Activated CD4-positive, alpha-beta T cell treated with anti-CD3 and anti-CD28 coated beads, Interleukin-10, Interleukin-2, amounts not matched to agents 100 ng/mL and 50 ng/mL, durations not matched to agents 16 hours and 8 hours (primary cell): Measurements from ENCODE around the gene CADPS2.
"Not testable (repeated sequence)": the region's sequence is repeated elsewhere in the genome, so short reads cannot be mapped to it uniquely, and the experiment has no call there.

Experiments
- DNase-seq: peaks from one replicate; pipeline ENCODE4 v3.0.0-alpha.2; 2020

Gene CADPS2

DNA sequence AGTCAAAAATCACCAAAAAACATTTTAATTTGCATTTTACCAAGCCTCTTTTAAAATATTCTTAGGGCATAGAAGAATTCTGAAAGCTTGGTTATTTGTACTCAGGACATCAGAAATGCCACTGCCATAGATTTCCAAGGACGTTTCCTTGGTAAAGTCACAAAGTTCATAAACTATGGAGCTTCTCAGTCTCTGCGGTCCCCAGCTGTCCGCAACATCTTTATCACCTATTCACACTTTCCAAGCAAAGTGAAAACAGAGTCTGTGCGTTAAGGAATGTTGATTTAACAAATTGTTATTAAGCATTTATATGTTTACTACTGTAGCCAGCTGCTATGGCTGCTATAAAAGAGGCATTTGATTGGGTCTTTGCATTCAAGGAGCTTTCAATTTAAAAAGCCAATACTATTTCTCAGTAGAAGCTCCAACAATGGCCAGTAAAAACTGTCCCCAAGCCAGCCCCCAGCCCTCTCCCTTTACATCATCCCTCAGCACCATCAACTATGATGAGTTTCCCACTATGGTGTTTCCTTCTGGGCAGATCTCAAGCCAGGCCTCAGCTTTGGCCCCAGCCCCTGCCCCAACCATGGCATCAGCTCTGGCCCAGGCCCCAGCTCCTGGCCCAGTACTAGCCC, 36.8 kb downstream of the CADPS2 start:
- no peak for DNase-seq

DNA sequence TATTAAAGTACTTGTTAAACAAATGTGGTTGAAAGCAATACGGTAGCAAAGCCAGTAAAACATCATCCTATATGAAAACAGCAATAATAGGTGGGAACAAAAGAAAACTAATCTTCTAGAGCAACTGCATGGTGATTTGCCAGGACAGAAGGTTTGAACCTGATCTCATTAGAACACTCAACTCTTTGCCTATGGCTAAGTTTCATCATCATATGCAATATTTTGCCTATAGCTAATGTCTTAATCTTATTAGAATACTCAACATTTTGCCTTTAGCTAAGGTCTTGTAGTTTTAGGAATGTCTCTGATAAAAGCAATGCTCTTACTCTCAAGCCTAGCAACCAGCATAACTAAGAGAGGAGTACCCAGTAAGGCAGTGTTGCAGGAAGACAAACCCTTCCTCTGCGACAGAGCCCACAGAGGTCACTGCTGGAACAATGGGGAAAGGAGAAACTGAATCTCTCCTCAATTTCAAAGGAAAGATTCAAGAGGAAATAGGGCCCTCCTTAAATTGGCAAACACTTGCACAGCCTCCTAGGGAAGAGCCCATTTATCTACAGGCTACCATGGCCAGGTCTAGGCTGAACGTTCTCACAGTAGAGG, 38.3 kb downstream of the CADPS2 start:
- DNase-seq: no peak

DNA sequence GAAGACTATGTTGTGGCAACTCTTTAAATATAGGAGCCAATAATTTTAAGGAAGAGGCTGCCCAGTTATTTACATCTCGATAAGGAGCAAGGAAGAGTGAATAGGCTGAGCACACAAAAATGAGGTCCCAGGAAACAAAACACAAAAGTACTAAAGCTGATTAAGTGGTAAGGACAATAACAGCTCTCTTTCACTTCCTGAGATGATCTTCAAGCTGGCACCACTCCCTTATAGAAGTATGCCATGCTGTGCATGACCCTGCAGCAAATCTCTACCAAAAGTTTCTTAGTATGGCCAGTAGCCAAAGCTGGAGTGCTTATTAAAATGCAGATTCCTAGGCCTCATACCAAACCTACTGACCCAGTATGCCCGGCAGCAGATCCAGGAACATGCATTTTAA, 39.7 kb downstream of the CADPS2 start:
- no peak for DNase-seq

DNA sequence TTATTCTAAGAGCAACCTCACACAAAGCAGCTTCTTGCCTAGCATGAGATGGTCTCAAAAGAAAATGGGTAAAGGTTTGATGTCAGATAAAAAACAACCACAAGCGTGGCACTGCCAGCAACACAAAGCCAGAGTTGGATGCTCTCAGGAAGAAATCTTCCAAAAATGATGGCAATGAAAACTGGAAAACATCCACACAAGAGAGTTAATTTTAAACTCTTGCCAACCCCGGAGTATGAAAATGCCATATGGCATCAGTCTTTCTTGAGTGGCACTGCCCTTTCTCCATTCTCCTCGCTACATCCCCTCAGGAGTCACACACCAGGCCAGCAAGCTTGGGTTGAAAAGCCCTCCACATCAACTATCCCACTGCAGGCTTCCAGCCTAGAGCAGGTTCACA, 41.0 kb downstream of the CADPS2 start:
- no peak for DNase-seq

DNA sequence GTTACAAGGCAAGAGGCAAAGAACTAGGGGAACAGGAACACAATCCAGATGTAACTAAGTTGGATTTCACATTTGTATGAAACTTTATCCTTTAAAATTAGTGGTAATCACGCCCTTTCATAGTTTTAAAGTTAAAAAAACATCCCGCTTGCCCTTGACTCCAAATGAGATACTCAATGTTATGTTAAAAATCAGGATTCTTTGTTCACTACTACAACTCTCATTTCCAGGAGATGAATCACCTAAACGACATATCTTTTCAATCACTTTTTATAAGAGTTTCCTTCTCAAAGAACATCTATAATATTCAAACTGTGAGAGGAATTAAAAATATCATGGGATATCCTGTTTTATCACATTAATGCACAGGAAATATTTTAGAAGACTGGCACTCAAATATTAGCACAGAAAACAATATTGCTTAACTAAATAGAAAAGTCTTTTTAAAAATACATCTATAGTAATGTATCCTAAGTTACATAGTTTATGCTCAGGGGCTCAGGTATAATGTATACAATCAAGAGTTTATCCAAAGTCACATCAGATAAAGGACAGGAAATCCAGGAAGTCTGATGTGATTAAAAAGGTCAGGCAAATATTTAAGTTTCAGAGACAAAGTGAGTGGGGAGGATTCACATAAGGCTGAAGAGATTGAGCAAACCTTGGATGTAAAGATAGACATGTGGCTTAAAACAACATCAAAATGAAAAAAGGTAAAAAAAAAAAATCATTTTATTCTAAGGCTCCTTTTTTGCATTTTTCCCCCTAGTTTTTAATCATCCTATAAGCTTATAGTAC, 41.9 kb downstream of the CADPS2 start:
- DNase-seq: no peak

DNA sequence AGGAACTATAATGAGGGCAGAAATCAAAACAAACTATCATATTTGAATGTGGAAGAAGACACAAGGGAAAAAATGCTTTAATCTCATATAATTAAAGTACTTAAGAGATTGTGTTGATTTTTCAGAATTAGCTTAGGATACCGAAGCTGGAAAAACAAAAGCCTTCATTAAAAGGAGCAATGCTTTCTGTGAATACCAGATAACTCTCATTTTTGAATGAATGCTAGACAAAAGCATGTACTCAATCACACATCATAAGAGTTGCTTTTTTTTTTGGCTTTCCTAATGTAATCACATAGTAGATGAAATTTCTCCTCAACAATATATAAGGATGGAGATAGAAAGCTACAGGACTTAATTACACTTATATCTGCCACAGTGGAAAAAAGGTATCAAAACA, 43.3 kb downstream of the CADPS2 start:
- DNase-seq: no peak

DNA sequence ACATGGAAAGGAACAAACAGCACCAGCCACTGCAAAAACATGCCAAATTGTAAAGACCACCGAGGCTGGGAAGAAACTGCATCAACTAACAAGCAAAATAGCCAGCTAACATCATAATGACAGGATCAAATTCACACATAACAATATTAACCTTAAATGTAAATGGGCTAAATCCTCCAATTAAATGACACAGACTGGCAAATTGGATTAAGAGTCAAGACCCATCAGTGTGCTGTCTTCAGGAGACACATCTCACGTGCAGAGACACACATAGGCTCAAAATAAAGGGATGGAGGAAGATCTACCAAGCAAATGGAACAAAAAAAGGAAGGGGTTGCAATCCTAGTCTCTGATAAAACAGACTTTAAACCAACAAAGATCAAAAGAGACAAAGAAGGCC, 50.0 kb downstream of the CADPS2 start:
- not testable (repeated sequence) for DNase-seq

DNA sequence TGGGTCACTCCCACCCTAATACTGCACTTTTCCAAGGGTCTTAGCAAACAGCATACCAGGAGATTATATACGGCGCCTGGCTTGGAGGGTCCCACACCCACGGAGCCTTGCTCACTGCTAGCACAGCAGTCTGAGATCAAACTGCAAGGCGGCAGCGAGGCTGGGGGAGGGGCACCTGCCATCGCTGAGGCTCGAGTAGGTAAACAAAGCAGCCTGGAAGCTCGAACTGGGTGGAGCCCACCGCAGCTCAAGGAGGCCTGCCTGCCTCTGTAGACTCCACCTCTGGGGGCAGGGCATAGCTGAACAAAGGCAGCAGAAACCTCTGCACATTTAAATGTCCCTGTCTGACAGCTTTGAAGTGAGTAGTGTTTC, 51.7 kb downstream of the CADPS2 start:
- not testable (repeated sequence) for DNase-seq

DNA sequence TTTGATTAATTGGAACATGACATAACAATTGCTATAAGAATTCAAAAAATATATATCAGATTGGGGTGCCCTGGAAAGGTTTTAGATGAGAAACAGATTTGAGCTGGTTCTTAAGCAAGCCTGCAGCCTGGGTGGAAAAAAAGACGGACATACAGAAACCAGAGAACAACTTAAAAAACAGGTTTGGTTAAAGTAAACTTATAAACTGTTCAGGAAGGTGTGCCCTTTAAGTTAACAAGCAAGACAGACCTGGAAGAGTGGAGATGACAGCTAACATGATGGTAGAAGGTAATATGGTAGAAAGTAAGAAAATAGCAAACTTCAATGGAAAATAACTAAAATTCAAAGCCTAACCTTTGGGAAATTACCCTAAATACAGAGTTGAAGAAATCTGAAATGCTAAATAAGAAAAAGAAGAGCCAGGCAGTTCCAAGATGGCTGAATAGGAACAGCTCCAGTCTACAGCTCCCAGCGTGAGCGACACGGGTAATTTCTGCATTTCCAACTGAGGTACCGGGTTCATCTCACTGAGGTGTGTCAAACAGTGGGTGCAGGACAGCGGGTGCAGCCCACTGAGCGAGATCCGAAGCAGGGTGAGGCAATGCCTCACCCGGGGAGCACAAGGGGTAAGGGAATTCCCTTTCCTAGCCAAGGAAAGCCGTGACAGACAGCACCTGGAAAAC, 52.2 kb downstream of the CADPS2 start:
- no peak for DNase-seq

DNA sequence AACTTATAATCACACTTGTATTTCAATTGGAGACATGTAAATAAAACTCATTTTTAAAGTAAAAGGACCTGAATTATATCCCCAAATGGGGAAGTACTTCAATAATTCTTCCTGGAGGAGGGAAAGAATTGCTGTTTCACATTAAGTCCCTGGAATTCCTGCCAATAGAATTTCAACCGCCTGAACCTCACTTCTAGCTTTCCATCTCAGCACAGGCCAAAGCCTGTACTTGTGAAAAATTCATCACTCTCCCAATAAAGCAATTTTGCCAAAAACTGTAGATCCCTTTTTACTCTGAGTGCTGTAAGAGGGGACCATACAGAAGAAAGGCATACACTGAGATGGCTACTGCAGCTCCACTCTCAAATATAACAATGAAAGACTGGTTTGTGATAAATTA, 54.8 kb downstream of the CADPS2 start:
- no peak for DNase-seq

DNA sequence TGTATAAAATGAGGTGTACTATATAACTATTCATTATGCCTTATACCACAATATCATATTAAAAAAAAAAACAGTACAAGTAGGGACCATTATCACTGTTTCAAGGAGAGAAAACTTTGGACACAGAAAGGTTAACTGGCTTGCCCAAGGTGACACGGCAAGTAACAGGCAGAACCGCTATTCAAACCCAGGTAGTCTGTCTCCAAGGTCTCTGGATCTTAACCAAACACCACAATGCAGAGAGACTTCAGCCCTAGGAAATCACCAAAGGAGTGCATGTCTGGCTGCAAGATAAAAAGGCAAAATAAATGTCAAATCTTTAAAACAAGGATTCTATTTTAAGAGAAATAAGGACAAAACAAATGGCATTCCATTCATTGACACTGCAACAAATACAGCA, 56.3 kb downstream of the CADPS2 start:
- no peak for DNase-seq

DNA sequence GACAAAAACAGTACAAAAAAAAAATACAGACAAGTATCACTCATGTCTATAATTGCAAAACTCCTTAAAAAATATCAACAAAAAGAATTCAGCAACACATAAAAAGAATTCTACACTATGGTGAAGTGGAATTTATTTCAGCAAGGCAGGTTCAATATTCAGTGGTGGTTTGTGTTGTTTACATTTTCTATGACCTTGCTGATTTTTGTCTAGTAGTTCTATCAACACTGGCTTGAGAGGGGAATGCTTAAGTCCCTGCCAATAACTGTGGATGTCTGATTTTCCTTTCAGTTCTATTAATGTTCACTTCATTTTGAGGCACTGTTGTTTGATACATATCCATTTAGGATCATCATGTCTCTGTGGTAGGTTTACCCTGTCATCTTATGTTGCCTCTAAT, 58.5 kb downstream of the CADPS2 start:
- no peak for DNase-seq

DNA sequence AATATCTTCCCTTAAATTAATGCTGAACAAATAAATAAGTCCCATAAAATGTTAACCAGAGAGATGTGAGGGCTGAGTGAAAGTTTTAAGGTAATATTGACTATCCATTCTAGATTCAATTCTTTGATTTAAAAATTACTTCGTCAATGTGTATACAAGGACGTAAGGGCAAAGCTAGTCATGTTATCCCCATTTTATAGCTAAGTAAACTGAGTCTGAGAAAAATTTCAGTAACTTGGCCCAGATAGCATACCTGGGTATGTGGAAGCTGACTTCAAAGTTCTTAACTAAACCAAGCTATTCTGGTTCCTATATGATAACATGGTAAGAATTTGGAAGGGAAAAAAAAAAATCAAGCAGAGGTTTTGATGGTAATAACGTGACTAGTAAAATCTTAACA, 72.4 kb downstream of the CADPS2 start:
- no peak for DNase-seq

DNA sequence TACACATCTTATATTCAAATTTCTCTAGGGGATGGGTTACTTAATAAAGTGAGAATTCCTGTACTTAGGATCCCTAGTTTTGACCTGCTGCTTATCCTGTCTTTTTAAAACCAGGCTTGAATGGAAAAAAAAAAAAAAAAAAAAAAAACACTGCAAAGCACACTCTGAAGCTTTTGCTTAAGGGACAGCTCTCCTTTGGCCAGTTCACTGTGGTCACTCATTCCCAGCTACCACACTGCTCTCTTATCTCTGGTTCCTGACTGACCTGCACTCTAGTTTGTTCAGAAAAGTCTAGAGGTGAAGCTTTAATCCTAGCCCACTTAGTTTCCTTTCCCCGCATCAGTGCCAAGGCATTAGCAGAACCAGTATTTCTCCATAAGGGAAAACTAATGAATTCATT, 82.4 kb downstream of the CADPS2 start:
- no peak for DNase-seq

DNA sequence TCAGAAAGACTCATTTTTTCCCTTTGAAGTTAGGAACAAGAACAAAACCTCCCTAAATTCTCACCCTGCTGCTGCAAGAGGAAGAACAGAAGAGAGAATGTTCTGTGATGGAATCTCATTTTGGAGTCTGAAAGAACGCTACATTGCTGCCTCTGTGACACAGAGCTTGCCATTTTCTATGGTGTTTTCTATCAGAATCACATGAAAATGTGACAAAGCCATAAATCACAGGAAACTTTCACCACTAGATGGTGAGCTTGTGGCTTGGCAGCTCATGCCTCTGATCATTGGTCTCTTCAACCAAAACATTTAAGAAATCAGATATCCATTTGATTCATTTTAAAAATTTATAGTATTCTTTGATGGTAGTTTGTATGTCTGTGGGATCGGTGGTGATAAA, 82.9 kb downstream of the CADPS2 start:
- DNase-seq: peak; percentile 1

DNA sequence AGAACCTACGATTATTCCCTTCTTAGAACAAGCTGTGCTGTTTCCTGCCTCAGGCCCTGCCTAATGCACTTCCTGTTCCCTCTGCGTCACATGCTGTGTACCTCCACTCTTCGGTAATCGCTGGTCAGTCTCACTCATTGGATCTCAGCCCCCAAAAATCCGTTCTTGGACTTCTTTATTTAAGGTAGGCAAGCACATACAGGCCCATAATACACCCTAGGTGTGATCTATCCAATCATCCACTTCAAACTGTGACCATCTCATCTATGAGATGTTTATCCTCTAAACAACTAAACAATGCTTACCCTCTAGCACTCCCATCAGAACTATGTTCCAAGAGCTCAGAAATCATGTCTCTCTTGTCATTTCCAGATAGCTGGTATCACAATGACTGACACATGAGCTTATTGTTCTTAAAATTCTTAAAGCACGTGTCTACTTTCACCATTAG, 83.9 kb downstream of the CADPS2 start:
- DNase-seq: no peak

DNA sequence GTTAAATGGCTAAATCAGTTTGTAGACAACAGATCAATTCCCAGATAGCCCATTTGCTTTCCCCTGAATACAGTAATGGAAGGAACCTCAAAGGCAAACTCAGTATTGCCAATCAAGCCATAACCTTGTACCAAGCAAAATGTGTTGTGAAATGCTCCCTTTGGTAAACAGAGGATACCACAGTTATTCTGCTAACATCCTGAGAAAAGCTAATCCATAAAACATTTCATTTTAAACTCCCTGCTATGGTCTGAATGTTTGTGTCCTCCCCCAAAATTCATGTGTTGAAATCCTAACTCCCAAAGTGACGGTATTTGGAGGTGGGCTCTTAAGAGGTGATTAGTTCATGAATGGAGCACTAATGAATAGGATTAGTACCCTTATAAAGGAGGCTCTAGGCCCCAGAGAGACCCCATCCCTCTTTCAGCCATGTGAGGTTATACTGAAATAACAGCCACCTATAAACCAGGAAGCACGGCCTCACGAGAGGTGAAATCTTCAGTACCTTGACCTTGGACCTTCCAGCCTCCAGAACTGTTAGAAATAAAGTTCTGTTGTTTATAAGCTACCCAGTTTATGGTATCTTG, 94.2 kb downstream of the CADPS2 start:
- no peak for DNase-seq

DNA sequence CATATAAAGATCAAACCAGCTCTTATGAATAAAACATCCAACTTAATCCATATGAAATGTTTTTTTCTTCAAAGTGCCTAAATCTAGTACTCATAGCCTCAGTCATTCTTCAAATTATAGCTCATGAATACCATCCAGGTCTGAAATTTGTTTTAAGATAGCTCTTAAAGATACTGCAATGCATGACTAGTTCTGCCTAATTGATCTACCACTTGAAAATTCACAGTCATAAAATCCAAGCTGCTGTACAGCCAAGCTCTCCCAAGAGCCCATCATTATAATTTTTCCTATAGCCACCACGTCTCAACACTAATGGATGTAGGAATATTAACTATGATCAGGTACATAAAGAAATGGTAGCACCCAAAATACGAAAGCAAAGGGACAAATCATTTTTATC, 95.7 kb downstream of the CADPS2 start:
- no peak for DNase-seq

DNA sequence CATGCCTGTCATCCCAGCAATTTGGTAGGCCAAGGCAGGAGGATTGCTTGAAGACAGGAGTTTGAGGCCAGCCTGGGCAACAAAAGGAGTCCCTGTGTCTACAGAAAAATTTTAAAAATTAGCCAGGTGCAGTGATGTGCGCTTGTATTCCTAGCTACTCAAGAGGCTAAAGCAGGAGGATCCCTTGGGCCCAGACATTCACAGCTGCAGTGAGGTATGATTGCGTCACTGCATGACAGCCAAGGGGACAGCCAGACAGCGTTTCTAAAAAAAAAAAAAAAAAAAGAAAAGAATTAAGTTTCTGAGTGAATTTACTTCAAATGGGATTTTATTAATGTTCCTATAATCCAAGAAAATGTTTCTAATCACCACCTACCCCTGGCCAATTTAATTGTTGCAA, 96.1 kb downstream of the CADPS2 start:
- no peak for DNase-seq

DNA sequence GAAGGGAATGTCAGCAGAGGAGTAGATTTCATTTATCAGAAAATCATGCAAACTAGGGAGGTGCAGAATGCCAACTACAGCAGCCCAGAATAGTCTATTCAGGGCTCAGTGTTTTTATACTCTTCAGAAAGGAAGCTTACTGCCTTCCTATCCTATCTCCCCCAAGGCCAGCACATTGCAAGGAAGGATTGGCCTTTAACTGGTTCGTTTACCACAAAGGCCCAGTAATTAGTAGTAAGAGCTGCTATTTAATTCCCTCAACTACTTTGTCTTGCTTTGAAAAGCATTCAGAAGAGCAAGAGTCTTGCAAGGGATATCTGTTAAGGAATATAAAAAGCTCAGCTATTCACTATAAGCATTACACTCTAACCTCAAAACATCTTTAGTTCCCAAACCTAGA, 97.1 kb downstream of the CADPS2 start:
- no peak for DNase-seq

DNA sequence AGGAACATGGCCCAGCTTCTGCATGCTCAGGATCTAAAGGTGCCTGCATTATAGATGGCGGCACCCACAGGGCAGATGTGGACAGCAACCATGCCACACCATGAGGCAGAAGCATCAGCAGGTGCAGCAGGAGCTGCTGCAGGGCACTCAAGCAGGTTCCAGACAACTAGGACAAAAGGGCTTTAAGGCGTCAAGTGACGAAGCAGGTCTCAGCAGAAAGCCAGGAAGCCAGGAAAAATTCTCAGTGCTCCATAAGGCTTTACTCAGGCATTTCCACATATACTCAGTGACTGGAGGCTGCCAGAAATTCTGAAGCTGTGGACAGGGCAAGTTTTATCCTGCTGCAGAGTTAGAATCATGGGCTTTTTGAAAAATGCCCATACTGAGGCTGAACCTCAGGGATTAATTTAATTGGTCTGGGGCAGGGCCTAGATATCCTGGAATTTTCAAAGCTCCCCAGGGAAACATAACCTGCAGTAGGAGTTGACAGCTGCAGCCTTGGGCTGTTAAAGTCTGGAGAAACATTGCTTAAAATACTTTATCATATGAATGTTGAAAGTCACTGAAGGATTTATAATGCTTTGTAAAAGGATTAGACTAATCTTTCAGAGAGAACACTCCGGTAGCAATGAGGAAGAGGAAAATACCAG, 115.4 kb downstream of the CADPS2 start:
- DNase-seq: no peak

DNA sequence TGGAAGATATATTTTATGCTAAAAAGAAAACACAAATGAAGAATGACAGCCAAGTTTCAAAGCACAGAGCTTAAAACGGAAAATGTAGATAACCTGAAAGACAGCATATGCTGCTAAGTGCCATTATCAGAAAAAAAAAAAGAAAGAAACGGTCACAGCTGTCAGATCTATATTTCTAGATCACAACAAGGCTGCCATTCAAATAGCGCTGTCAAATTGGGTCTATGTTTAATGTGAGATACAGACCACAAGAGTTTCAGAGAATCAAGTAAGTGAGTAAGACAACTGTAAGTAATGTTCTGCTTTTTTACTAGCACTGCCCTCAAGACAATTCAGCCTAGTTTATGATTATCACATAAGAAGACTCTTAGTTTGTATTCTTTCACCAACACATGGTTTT, 117.4 kb downstream of the CADPS2 start:
- DNase-seq: no peak

DNA sequence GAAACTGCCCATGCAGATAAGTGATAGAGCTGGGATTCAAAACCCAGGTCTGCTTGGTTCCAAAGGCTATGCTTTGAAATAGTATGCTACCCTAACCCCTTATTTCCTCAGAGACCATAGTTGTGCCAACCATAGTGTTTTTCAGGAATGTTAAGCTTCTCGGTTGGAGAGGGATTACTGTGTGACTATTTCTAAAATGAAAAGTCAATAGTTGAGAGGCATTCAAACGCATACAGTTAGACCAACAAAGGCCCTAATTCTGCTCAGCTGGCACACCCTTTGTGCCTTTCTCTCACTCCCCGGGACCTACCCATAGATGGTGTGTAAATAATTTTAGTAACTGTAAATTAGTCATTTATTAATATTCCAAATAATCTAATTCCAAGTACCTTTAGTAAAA, 118.9 kb downstream of the CADPS2 start:
- no peak for DNase-seq
